AG20443 (cell line): ENCODE results near the gene ZNF628.

Source experiments
- DNase-seq: peaks from one replicate; pipeline ENCODE4 v3.0.0; 2012; ENCODE audit warnings: low spot score, mixed read lengths

ZNF628 gene

GRCh38 chr19:55497763-55498162 lies 21.3 kb downstream of the ZNF628 start:
- no peak for DNase-seq

GRCh38 chr19:55498246-55498840 lies 21.9 kb downstream of the ZNF628 start:
- DNase-seq = no peak

GRCh38 chr19:55500368-55500952 lies 24.0 kb downstream of the ZNF628 start:
- DNase-seq = no peak

- DNase-seq = no peak
Observed at GRCh38 chr19:55502197-55502952, 26.0 kb downstream of the ZNF628 start.

- no peak for DNase-seq
Observed at GRCh38 chr19:55503157-55503501, 26.7 kb downstream of the ZNF628 start.

- DNase-seq = peak; percentile 99
Observed at GRCh38 chr19:55503502-55504251, 27.3 kb downstream of the ZNF628 start.

- DNase-seq = no peak
Observed at GRCh38 chr19:55504252-55504603, 27.8 kb downstream of the ZNF628 start.

- no peak for DNase-seq
Observed at GRCh38 chr19:55504981-55505380, 28.6 kb downstream of the ZNF628 start.

- no peak for DNase-seq
Observed at GRCh38 chr19:55508120-55508519, 31.7 kb downstream of the ZNF628 start.

- DNase-seq = peak; percentile 100
Observed at GRCh38 chr19:55516878-55517620, 40.6 kb downstream of the ZNF628 start.

GRCh38 chr19:55519451-55520311 lies 43.3 kb downstream of the ZNF628 start:
- DNase-seq = peak; percentile 63

GRCh38 chr19:55520691-55521292 lies 44.4 kb downstream of the ZNF628 start:
- no peak for DNase-seq

- no peak for DNase-seq
Observed at GRCh38 chr19:55525289-55526101, 49.1 kb downstream of the ZNF628 start.

GRCh38 chr19:55526216-55527196 lies 50.1 kb downstream of the ZNF628 start:
- peak; percentile 73 for DNase-seq

- no peak for DNase-seq
Observed at GRCh38 chr19:55527197-55528029, 51.0 kb downstream of the ZNF628 start.

GRCh38 chr19:55528030-55528803 lies 51.8 kb downstream of the ZNF628 start:
- peak; percentile 45 for DNase-seq
